Endothelial cell of umbilical vein (primary cell): ENCODE measurements around the gene METTL13. TPM values are rescaled to one million over a fixed set of nuclear protein-coding genes. Genes with fewer than 3 reads are reported as not detected.

Source experiments
- BruUV-seq: library from RNA; stranded (reverse); fragments of 400-500 nt; replicated peaks from 2 replicates; lab custom pipeline; 2021; lab: Mats Ljungman, UMichigan
- CTCF ChIA-PET: fragments of 300-600, 350-600 bp; sonication (Branson Sonifier 250); formaldehyde crosslinking; loops from one replicate; lab custom pipeline; 2021; ENCODE audit warnings: antibody characterized with exemption, inconsistent platforms; lab: Charles Lee
- POLR2A ChIA-PET: fragments of 300-600, 350-600 bp; sonication (Branson Sonifier 250); formaldehyde crosslinking; loops from one replicate; lab custom pipeline; 2021; ENCODE audit warnings: antibody characterized with exemption, inconsistent platforms; lab: Charles Lee
- DNase-seq: peaks from one replicate; pipeline ENCODE4 v3.0.0-alpha.2; 2011; ENCODE audit warnings: low read depth, low spot score
- FAIRE-seq: peaks from 2 replicates; lab custom pipeline; 2011; peaks lifted over from hg19 to GRCh38; lab: Jason Lieb, UNC
- H2AFZ ChIP-seq: 2 replicates; pipeline ENCODE4 v1.6.0; 2012; ENCODE audit warnings: low read depth, low read length, control low read depth, inconsistent platforms
- H3K27ac ChIP-seq: 2 replicates; pipeline ENCODE4 v1.5.1; 2011; ENCODE audit warnings: low read depth, mild to moderate bottlenecking, control low read depth, low read length, moderate library complexity; ENCODE audit not compliant: insufficient read depth
- H3K27me3 ChIP-seq, 2 experiments: 2 replicates each; pipeline versions ENCODE4 v1.6.0 to v1.6.1; 2011; ENCODE audit warnings: low read length in 2 of 2, mixed read lengths in 1 of 2; ENCODE audit not compliant: control insufficient read depth in 2 of 2, insufficient read depth in 2 of 2
- H3K36me3 ChIP-seq, 2 experiments: 2 replicates in 1 of 2; 3 replicates in 1 of 2; pipeline ENCODE4 v1.5.1; 2011; ENCODE audit warnings: low read length in 2 of 2, mild to moderate bottlenecking in 1 of 2, moderate library complexity in 1 of 2; ENCODE audit not compliant: control insufficient read depth in 2 of 2, insufficient read depth in 2 of 2; ENCODE audit errors: extremely low read depth in 1 of 2
- H3K4me1 ChIP-seq: 3 replicates; pipeline ENCODE4 v1.5.1; 2011; ENCODE audit warnings: mild to moderate bottlenecking, low read length; ENCODE audit not compliant: control insufficient read depth, insufficient read depth; ENCODE audit errors: extremely low read depth
- H3K4me2 ChIP-seq: 2 replicates; pipeline ENCODE4 v1.6.1; 2011; ENCODE audit warnings: low read length, control low read depth, mixed read lengths; ENCODE audit not compliant: insufficient read depth
- H3K4me3 ChIP-seq, 3 experiments: fragments of 200-600 bp in 1 of 3; sonication (generic), shearing (Covaris generic) in 1 of 3; replicated peaks in 1 of 3; 2 replicates each; pipeline ENCODE4 v1.5.1; 2011 to 2016; ENCODE audit warnings: control low read depth in 3 of 3, low read length in 3 of 3, mild to moderate bottlenecking in 2 of 3, inconsistent platforms in 1 of 3, low read depth in 1 of 3, moderate library complexity in 1 of 3; ENCODE audit not compliant: insufficient read depth in 1 of 3
- H3K79me2 ChIP-seq: 2 replicates; pipeline ENCODE4 v1.6.0; 2012; ENCODE audit warnings: low read length, inconsistent platforms; ENCODE audit not compliant: control insufficient read depth, insufficient read depth
- H3K9ac ChIP-seq: replicated peaks from 2 replicates; pipeline ENCODE3; 2011; ENCODE audit warnings: low read length, control low read depth; ENCODE audit not compliant: insufficient read depth; ENCODE audit errors: extremely low read depth
- H3K9me1 ChIP-seq: replicated peaks from 3 replicates; pipeline ENCODE4 v1.6.0; 2011; ENCODE audit warnings: mild to moderate bottlenecking, low read length; ENCODE audit not compliant: control insufficient read depth, insufficient read depth; ENCODE audit errors: extremely low read depth
- H3K9me3 ChIP-seq: replicated peaks from 2 replicates; pipeline ENCODE4 v1.5.1; 2012; ENCODE audit warnings: low read length, inconsistent platforms; ENCODE audit not compliant: control insufficient read depth, insufficient read depth
- H4K20me1 ChIP-seq: replicated peaks from 2 replicates; pipeline ENCODE3; 2011; ENCODE audit warnings: mild to moderate bottlenecking, low read length; ENCODE audit not compliant: control insufficient read depth, insufficient read depth; ENCODE audit errors: extremely low read depth
- EZH2 ChIP-seq: IDR thresholded peaks from 2 replicates; pipeline ENCODE4 v1.6.1; 2012; ENCODE audit warnings: borderline replicate concordance, low read depth, mild to moderate bottlenecking, moderate library complexity, low read length, inconsistent platforms; ENCODE audit not compliant: severe bottlenecking
- GATA2 ChIP-seq: IDR thresholded peaks from 2 replicates; pipeline ENCODE4 v1.7.0; 2011; ENCODE audit warnings: low read depth, mild to moderate bottlenecking, moderate library complexity, mixed read lengths, low read length; ENCODE audit not compliant: insufficient read length, insufficient read depth
- JUN ChIP-seq: IDR thresholded peaks from 2 replicates; pipeline ENCODE4 v1.6.1; 2011; ENCODE audit warnings: borderline replicate concordance, low read depth; ENCODE audit not compliant: insufficient read length, insufficient read depth
- POLR2A ChIP-seq: IDR thresholded peaks from 2 replicates; pipeline ENCODE4 v1.6.1; 2012; ENCODE audit warnings: low read depth, mild to moderate bottlenecking, control low read depth, low read length
- POLR2AphosphoS5 ChIP-seq: IDR thresholded peaks from 2 replicates; pipeline ENCODE4 v1.6.1; 2012; ENCODE audit warnings: low read depth, mild to moderate bottlenecking, control low read depth, low read length, moderate library complexity; ENCODE audit not compliant: insufficient read depth
- dilution Hi-C: fragments of 300-500 bp; cut with MboI; formaldehyde crosslinking; loops from one replicate; pipeline ENCODE4 v1.15.0; 2019; ENCODE audit warnings: low sequenced_read_pairs; ENCODE audit not compliant: extremely low pct_ligation_motif_present
- intact Hi-C: fragments of 100-400 bp; cut with micrococcal nuclease; formaldehyde crosslinking; loops from one replicate; pipeline ENCODE4 v1.10.0; 2022
- polyA plus RNA-seq, 4 experiments: library from polyadenylated mRNA; depleted of rRNA in 3 of 4; stranded (reverse) in 3 of 4; unstranded in 1 of 4; fragments of >200 nt; gene quantifications; 2 replicates each; pipeline versions ENCODE4 v1.2.1 to v1.2.3, GENCODE V29; 2011 to 2012; ENCODE audit warnings: missing spikeins in 1 of 4
- small RNA-seq: library from RNA; depleted of rRNA; stranded (forward); fragments of <200 nt; gene quantifications from one replicate; pipeline ENCODE3, GENCODE V24; 2012; ENCODE audit warnings: low replicate concordance, low read depth; ENCODE audit not compliant: insufficient read depth, insufficient read length
- total RNA-seq: library from RNA; stranded (reverse); gene quantifications from 2 replicates; pipeline ENCODE4 v1.2.3, GENCODE V29; 2021

The METTL13 gene
- total and polyA plus RNA-seq, 2 donors (not counting 3 experiments of a cell fraction or from before 2014, with no cell fraction given) = 21.2 to 26.5 TPM

DNA sequence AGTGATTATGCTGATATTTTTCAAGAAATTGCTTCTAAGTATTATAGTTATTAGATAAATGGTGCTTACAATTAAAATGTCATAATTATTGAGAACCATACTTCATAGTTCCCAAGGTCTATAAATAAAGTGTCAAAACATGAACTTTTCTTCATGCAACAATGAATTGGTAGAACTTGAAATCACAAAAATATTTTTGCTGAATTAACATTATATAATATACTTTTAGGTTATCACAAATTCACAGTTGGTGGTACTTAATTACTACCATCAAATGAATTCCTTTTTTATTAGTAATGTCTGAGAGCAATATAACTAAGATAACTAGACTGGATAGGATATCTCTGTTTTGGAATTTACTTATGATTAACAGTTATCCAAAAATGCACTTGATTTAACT, 64.5 kb downstream of the METTL13 start:
- dilution Hi-C loops = no loop called here
- H3K9ac ChIP-seq = no peak overlapping the region
- ChIA-PET CTCF (no interaction called here), POLR2A (no interaction called here)
- H3K9me3 ChIP-seq = no peaks in the 10 kb centered on the region
- H3K27me3 ChIP-seq = peaks cover 0 to 6% of the 10 kb centered on the region in 2 experiments
- no peaks in the 10 kb centered on the region for H3K36me3 ChIP-seq
- no peaks in the 10 kb centered on the region for H3K79me2 ChIP-seq
- no peak overlapping the region for H3K27ac ChIP-seq
- H3K9me1 ChIP-seq = no peaks in the 10 kb centered on the region
- no peak overlapping the region for H3K4me3 ChIP-seq
- no peak overlapping the region for H3K4me2 ChIP-seq
- BruUV-seq = no TSS peak
- FAIRE-seq (no peak), DNase-seq (no peak)
- TF ChIP-seq GATA2 = no peak
- no peak for TF ChIP-seq JUN
- no peak for TF ChIP-seq POLR2A
- TF ChIP-seq EZH2 = no peak
- TF ChIP-seq POLR2AphosphoS5 = no peak
- intact Hi-C loops = no loop called here
- no peaks in the 10 kb centered on the region for H4K20me1 ChIP-seq
- peaks cover 9% of the 10 kb centered on the region for H3K4me1 ChIP-seq
- H2AFZ ChIP-seq = no peak overlapping the region

Small RNAs within 50 kb of the gene (small RNA-seq; reads per million reads assigned to genes)
- not detected for gene RF00601

Other genes with a start within 250 kb of the METTL13 start
- not detected in 2 replicates for gene MYOCOS, start 159.4 kb upstream of the METTL13 start, total RNA-seq
- gene MYOCOS, start 159.4 kb upstream of the METTL13 start, polyA plus RNA-seq = not detected in 2 replicates
- not detected in 2 replicates for gene MYOC, start 129.0 kb upstream of the METTL13 start, total RNA-seq
- not detected in 2 replicates for gene MYOC, start 129.0 kb upstream of the METTL13 start, polyA plus RNA-seq
- 10.1 and 10.4 TPM in 2 replicates for gene VAMP4, start 39.6 kb upstream of the METTL13 start, total RNA-seq
- 1.6 and 2.1 TPM in 2 replicates for gene VAMP4, start 39.6 kb upstream of the METTL13 start, polyA plus RNA-seq
- gene DNM3, start 59.8 kb downstream of the METTL13 start, total RNA-seq = 2.5 and 3.6 TPM in 2 replicates
- 1.1 and 1.4 TPM in 2 replicates for gene DNM3, start 59.8 kb downstream of the METTL13 start, polyA plus RNA-seq